ENCODE results near the gene DOK6.

DNA sequence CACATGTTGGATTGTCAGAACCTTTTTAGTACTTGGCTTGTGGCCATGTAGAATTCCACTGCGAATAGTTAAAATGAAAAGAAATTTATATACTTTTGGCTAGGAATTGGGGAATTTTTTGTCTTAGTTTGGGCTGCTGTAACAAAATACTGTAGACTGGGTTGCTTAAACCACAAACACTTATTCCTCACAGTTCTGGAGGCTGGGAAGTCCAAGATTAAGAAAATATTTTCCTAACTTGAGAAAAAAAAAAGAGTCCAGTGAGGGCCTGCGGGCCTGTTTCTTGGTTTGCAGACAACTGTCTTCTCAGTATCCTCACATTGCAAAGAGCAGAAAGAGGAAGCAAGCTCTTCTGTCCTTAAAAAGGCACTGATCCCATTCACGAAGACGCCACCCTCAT lies 465.1 kb downstream of the DOK6 start:
- TF ChIP-seq, protein P1, sequence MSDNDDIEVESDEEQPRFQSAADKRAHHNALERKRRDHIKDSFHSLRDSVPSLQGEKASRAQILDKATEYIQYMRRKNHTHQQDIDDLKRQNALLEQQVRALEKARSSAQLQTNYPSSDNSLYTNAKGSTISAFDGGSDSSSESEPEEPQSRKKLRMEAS (CRISPR knock-in tag; IDR thresholded peaks at IDR 0.05) = no peak
- TF ChIP-seq CTCF (IDR thresholded peaks at IDR 0.05) (no peak), E2F5 (CRISPR knock-in tag; IDR thresholded peaks at IDR 0.05) (no peak), CREM (CRISPR knock-in tag; IDR thresholded peaks at IDR 0.05) (no peak)

All from WTC11 (cell line).